ENCODE measurements around the gene FAM228B. TPM values are rescaled to one million over a fixed set of nuclear protein-coding genes. Genes with fewer than 3 reads are reported as not detected.

The FAM228B gene
- total and polyA plus RNA-seq, 2 donors (not counting 1 experiment from before 2014, with no cell fraction given) = 11.9 to 13.1 TPM

- H3K4me1 ChIP-seq (ENCODE audit: control insufficient read depth, extremely low read depth, insufficient read depth, low read length) = peaks cover 3% of the 10 kb centered on the region
- H4K20me1 ChIP-seq (ENCODE audit: control insufficient read depth, extremely low read depth, insufficient read depth, low read length) = no peaks in the 10 kb centered on the region
- no peaks in the 10 kb centered on the region for H3K27me3 ChIP-seq (ENCODE audit: control insufficient read depth, insufficient read depth, low read length)
- peak within 1 kb of the TSS; percentile 84 for H3K27ac ChIP-seq (ENCODE audit: insufficient read depth, low read length)
- peak; percentile 98 to 99 for DNase-seq (ENCODE audit: low read depth in 2 of 2)
- H3K9me3 ChIP-seq (ENCODE audit: control insufficient read depth, insufficient read depth, low read depth, low read length) = no peaks in the 10 kb centered on the region
- peaks cover 4% of the 10 kb centered on the region for H3K36me3 ChIP-seq (ENCODE audit: control insufficient read depth, insufficient read depth, low read length)
- peak within 1 kb of the TSS; percentile 97 for H2AFZ ChIP-seq (ENCODE audit: low read length)
- H3K79me2 ChIP-seq (ENCODE audit: control insufficient read depth, insufficient read depth, low read length) = peaks cover 14% of the 10 kb centered on the region
- H3K4me3 ChIP-seq (replicated peaks in 1 of 4; ENCODE audit: control extremely low read depth in 1 of 4, insufficient read depth in 1 of 4, low read depth in 3 of 4, low read length in 4 of 4) = peak within 1 kb of the TSS; percentile 70 to 100 (median 98)
- no peak for TF ChIP-seq EZH2 (IDR thresholded peaks at IDR 0.05; ENCODE audit: low read length, missing control alignments)
- TF ChIP-seq, protein P1, sequence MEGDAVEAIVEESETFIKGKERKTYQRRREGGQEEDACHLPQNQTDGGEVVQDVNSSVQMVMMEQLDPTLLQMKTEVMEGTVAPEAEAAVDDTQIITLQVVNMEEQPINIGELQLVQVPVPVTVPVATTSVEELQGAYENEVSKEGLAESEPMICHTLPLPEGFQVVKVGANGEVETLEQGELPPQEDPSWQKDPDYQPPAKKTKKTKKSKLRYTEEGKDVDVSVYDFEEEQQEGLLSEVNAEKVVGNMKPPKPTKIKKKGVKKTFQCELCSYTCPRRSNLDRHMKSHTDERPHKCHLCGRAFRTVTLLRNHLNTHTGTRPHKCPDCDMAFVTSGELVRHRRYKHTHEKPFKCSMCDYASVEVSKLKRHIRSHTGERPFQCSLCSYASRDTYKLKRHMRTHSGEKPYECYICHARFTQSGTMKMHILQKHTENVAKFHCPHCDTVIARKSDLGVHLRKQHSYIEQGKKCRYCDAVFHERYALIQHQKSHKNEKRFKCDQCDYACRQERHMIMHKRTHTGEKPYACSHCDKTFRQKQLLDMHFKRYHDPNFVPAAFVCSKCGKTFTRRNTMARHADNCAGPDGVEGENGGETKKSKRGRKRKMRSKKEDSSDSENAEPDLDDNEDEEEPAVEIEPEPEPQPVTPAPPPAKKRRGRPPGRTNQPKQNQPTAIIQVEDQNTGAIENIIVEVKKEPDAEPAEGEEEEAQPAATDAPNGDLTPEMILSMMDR (conservative IDR thresholded peaks at IDR 0.05 in 1 of 2, IDR thresholded peaks at IDR 0.05 in 1 of 2; ENCODE audit: low read depth in 1 of 2, low read length in 2 of 2) = no peak
- H3K4me2 ChIP-seq (ENCODE audit: extremely low read depth, insufficient read depth, low read length) = peak within 1 kb of the TSS; percentile 95
- H3K9ac ChIP-seq (ENCODE audit: insufficient read depth, low read length) = peak within 1 kb of the TSS; percentile 83
Observed at GRCh38 chr2:24075915-24076848, 47.1 kb upstream of the FAM228B start, which contains the start of gene SF3B6. TSS of gene SF3B6 (minus strand) at chr2:24076326. CDS start at chr2:24076229, 97 bp downstream.

DNA sequence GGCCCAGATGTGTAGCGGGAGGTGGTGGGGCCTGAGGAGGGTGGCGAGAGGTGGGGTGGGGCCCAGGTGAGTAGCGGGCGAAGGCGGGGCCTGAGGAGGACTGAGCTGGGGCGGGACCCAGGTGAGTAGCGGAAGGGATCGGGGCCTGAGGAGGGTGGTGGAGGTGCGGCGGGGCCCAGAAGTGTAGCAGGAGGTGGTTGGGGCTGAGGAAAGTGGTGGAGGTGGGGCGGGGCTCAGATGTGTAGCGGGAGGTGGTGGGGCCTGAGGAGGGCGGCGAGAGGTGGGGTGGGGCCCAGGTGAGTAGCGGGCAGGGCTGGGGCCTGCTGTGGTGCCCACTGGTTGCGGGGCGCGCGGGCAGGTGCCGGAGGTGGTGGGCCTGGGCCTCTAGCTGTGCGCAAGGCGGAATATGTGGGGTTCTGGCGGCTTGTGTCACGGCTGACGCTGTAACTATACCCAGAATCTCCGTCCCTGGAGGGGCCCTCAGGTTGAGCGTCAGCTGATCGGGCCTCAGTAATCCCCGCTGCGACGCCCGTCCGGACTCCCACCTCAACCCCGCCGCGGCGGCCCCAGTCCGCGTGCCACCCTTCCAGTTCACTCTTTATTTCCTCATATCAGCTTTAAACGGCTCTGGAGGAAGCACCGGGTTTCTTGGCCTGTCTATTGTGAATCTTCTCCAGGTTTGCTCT, 46.3 kb upstream of the FAM228B start:
- peak in 1 of 2 donors; percentile 11 for DNase-seq (ENCODE audit: low read depth in 2 of 2)
- H3K27ac ChIP-seq (ENCODE audit: insufficient read depth, low read length) = peak overlapping the region; percentile 52

More for the DNA sequence above, 46.3 kb upstream of the FAM228B start:
- H3K9ac ChIP-seq (ENCODE audit: insufficient read depth, low read length) = peak overlapping the region; percentile 57
- peaks cover 14% of the 10 kb centered on the region for H3K79me2 ChIP-seq (ENCODE audit: control insufficient read depth, insufficient read depth, low read length)
- peak overlapping the region; percentile 54 to 100 (median 84) for H3K4me3 ChIP-seq (replicated peaks in 1 of 4; ENCODE audit: control extremely low read depth in 1 of 4, insufficient read depth in 1 of 4, low read depth in 3 of 4, low read length in 4 of 4)
- H4K20me1 ChIP-seq (ENCODE audit: control insufficient read depth, extremely low read depth, insufficient read depth, low read length) = no peaks in the 10 kb centered on the region
- no peaks in the 10 kb centered on the region for H3K9me3 ChIP-seq (ENCODE audit: control insufficient read depth, insufficient read depth, low read depth, low read length)
- H2AFZ ChIP-seq (ENCODE audit: low read length) = peak overlapping the region; percentile 50
- H3K4me1 ChIP-seq (ENCODE audit: control insufficient read depth, extremely low read depth, insufficient read depth, low read length) = peaks cover 5% of the 10 kb centered on the region
- H3K27me3 ChIP-seq (ENCODE audit: control insufficient read depth, insufficient read depth, low read length) = no peaks in the 10 kb centered on the region
- H3K4me2 ChIP-seq (ENCODE audit: extremely low read depth, insufficient read depth, low read length) = peak overlapping the region; percentile 92
- peaks cover 7% of the 10 kb centered on the region for H3K36me3 ChIP-seq (ENCODE audit: control insufficient read depth, insufficient read depth, low read length)
- TF ChIP-seq EZH2 (IDR thresholded peaks at IDR 0.05; ENCODE audit: low read length, missing control alignments) = no peak
- TF ChIP-seq, protein P1 (conservative IDR thresholded peaks at IDR 0.05 in 1 of 2, IDR thresholded peaks at IDR 0.05 in 1 of 2; ENCODE audit: low read depth in 1 of 2, low read length in 2 of 2) = no peak

All from fibroblast of lung (primary cell).